Keratinocyte (primary cell): ENCODE measurements around the gene IL4R. TPM values are rescaled to one million over a fixed set of nuclear protein-coding genes. Genes with fewer than 3 reads are reported as not detected.
A peak's percentile ranks its signal among the peaks of the same experiment; 100 is the strongest.

Experiments used
- DNase-seq: peaks from one replicate; pipeline ENCODE4 v3.0.0-alpha.2; 2011; ENCODE audit warnings: low read depth, missing footprints, low spot score
- FAIRE-seq: peaks from 2 replicates; lab custom pipeline; 2011; peaks lifted over from hg19 to GRCh38; lab: Jason Lieb, UNC
- H2AFZ ChIP-seq: 2 replicates; pipeline ENCODE4 v1.6.0; 2012; ENCODE audit warnings: low read length, control low read depth, inconsistent platforms; ENCODE audit not compliant: control insufficient read depth
- H3K27ac ChIP-seq: 2 replicates; pipeline ENCODE4 v1.5.1; 2011; ENCODE audit warnings: low read length; ENCODE audit not compliant: control insufficient read depth, insufficient read depth
- H3K27me3 ChIP-seq: 3 replicates; pipeline ENCODE4 v1.6.0; 2011; ENCODE audit warnings: low read length; ENCODE audit not compliant: control insufficient read depth, insufficient read depth; ENCODE audit errors: extremely low read depth
- H3K36me3 ChIP-seq, 2 experiments: 2 replicates in 1 of 2; 3 replicates in 1 of 2; pipeline ENCODE4 v1.5.1; 2011; ENCODE audit warnings: low read length in 2 of 2, mild to moderate bottlenecking in 1 of 2; ENCODE audit not compliant: control insufficient read depth in 2 of 2, insufficient read depth in 2 of 2; ENCODE audit errors: extremely low read depth in 1 of 2
- H3K4me1 ChIP-seq: 3 replicates; pipeline ENCODE4 v1.5.1; 2011; ENCODE audit warnings: low read length; ENCODE audit not compliant: control insufficient read depth, insufficient read depth; ENCODE audit errors: extremely low read depth
- H3K4me2 ChIP-seq: 3 replicates; pipeline ENCODE4 v1.6.0; 2011; ENCODE audit warnings: low read depth, low read length; ENCODE audit not compliant: control insufficient read depth, insufficient read depth; ENCODE audit errors: extremely low read depth
- H3K4me3 ChIP-seq, 3 experiments: fragments of 200-600 bp in 1 of 3; sonication (generic) in 1 of 3; 2 replicates in 2 of 3; 3 replicates in 1 of 3; pipeline ENCODE4 v1.5.1; 2011 to 2016; ENCODE audit warnings: low read length in 3 of 3, mild to moderate bottlenecking in 3 of 3, control low read depth in 2 of 3, inconsistent platforms in 1 of 3, low read depth in 1 of 3, mixed read lengths in 1 of 3, mixed run types in 1 of 3, moderate library complexity in 1 of 3; ENCODE audit not compliant: control insufficient read depth in 2 of 3, insufficient read depth in 2 of 3; ENCODE audit errors: extremely low read depth in 1 of 3
- H3K79me2 ChIP-seq: 2 replicates; pipeline ENCODE4 v1.6.0; 2012; ENCODE audit warnings: low read length; ENCODE audit not compliant: control insufficient read depth, insufficient read depth
- H3K9ac ChIP-seq: 3 replicates; pipeline ENCODE4 v1.6.0; 2011; ENCODE audit warnings: low read length; ENCODE audit not compliant: control insufficient read depth, insufficient read depth; ENCODE audit errors: extremely low read depth
- H3K9me1 ChIP-seq: 3 replicates; pipeline ENCODE4 v1.6.0; 2011; ENCODE audit warnings: low read length; ENCODE audit not compliant: control insufficient read depth, insufficient read depth; ENCODE audit errors: extremely low read depth
- H3K9me3 ChIP-seq: 2 replicates; pipeline ENCODE4 v1.5.1; 2012; ENCODE audit warnings: low read depth, low read length; ENCODE audit not compliant: control insufficient read depth
- H4K20me1 ChIP-seq: 3 replicates; pipeline ENCODE4 v1.6.0; 2011; ENCODE audit warnings: low read length; ENCODE audit not compliant: control insufficient read depth, insufficient read depth; ENCODE audit errors: extremely low read depth
- EZH2 ChIP-seq: IDR thresholded peaks from one replicate; pipeline ENCODE4 v1.6.1; 2012; ENCODE audit warnings: inconsistent platforms, mild to moderate bottlenecking, low read length, moderate library complexity
- dilution Hi-C: fragments of 300-500 bp; cut with MboI; formaldehyde crosslinking; loops from one replicate; pipeline ENCODE4 v1.7.0; 2020; ENCODE audit warnings: low sequenced_read_pairs; ENCODE audit not compliant: extremely low pct_ligation_motif_present
- polyA plus RNA-seq, 5 experiments: library from polyadenylated mRNA; depleted of rRNA in 3 of 5; stranded (reverse) in 3 of 5; stranded (forward) in 1 of 5; unstranded in 1 of 5; fragments of >200 nt; gene quantifications; 1 replicate in 1 of 5; 2 replicates in 3 of 5; 3 replicates in 1 of 5; pipeline versions ENCODE4 v1.2.1 to v1.2.3, GENCODE V29; 2011 to 2012; ENCODE audit warnings: missing spikeins in 2 of 5, low read depth in 1 of 5, low replicate concordance in 1 of 5
- TF ChIP-seq, protein P1 (sequence below), 3 experiments: IDR thresholded peaks in 1 of 3; conservative IDR thresholded peaks in 1 of 3; optimal IDR thresholded peaks in 1 of 3; 2 replicates in 2 of 3; 3 replicates in 1 of 3; pipeline versions ENCODE3 to v1.5.1; 2011; ENCODE audit warnings: low read length in 3 of 3, mild to moderate bottlenecking in 3 of 3, moderate library complexity in 2 of 3, control low read depth in 1 of 3, inconsistent platforms in 1 of 3; ENCODE audit not compliant: insufficient read depth in 2 of 3; ENCODE audit errors: extremely low read depth in 1 of 3

IL4R gene
- polyA plus RNA-seq, 1 donor (not counting 4 experiments of a cell fraction or from before 2014, with no cell fraction given), result 60.5 TPM

DNA sequence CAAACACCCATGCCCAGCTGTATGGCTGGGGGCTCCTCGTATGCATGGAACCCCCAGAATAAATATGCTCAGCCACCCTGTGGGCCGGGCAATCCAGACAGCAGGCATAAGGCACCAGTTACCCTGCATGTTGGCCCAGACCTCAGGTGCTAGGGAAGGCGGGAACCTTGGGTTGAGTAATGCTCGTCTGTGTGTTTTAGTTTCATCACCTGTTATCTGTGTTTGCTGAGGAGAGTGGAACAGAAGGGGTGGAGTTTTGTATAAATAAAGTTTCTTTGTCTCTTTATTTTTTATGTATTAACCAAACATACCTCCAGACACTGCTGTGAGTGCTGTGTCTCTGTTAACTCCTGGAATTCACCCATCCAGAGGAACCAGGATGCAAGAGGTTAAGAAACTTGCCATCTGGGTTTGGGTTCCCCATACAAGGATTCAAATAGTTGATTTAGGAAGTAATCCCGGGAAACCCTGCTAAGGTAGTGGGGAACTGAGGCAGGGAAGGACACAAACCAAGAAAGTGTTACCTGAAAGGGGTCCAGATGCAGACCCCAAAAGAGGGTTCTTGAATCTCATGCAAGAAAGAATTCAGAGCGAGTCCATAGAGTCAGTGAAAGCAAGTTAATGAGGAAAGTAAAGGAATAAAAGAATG, 50.8 kb downstream of the IL4R start:
- peaks cover 3% of the 10 kb centered on the region for H4K20me1 ChIP-seq
- dilution Hi-C loops, result no loop called here
- H3K4me1 ChIP-seq, result peaks cover 45% of the 10 kb centered on the region
- H3K4me2 ChIP-seq, result peak overlapping the region; percentile 44
- H3K9ac ChIP-seq, result no peak overlapping the region
- H3K27ac ChIP-seq, result peak overlapping the region; percentile 89
- no peaks in the 10 kb centered on the region for H3K27me3 ChIP-seq
- H3K4me3 ChIP-seq, result no peak overlapping the region
- H3K9me3 ChIP-seq, result peaks cover 4% of the 10 kb centered on the region
- peaks cover 4% of the 10 kb centered on the region for H3K79me2 ChIP-seq
- H3K9me1 ChIP-seq, result peaks cover 2% of the 10 kb centered on the region
- peaks cover 20 to 34% of the 10 kb centered on the region in 2 experiments for H3K36me3 ChIP-seq
- no peak overlapping the region for H2AFZ ChIP-seq
- FAIRE-seq (peak; percentile 5), DNase-seq (no peak)
- no peak for TF ChIP-seq EZH2
- TF ChIP-seq, protein P1, sequence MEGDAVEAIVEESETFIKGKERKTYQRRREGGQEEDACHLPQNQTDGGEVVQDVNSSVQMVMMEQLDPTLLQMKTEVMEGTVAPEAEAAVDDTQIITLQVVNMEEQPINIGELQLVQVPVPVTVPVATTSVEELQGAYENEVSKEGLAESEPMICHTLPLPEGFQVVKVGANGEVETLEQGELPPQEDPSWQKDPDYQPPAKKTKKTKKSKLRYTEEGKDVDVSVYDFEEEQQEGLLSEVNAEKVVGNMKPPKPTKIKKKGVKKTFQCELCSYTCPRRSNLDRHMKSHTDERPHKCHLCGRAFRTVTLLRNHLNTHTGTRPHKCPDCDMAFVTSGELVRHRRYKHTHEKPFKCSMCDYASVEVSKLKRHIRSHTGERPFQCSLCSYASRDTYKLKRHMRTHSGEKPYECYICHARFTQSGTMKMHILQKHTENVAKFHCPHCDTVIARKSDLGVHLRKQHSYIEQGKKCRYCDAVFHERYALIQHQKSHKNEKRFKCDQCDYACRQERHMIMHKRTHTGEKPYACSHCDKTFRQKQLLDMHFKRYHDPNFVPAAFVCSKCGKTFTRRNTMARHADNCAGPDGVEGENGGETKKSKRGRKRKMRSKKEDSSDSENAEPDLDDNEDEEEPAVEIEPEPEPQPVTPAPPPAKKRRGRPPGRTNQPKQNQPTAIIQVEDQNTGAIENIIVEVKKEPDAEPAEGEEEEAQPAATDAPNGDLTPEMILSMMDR (optimal IDR thresholded peaks at IDR 0.05 in 1 of 3, IDR thresholded peaks at IDR 0.05 in 1 of 3, conservative IDR thresholded peaks at IDR 0.05 in 1 of 3; ENCODE audit: extremely low read depth in 1 of 3, insufficient read depth in 2 of 3, low read length in 3 of 3), result no peak

DNA sequence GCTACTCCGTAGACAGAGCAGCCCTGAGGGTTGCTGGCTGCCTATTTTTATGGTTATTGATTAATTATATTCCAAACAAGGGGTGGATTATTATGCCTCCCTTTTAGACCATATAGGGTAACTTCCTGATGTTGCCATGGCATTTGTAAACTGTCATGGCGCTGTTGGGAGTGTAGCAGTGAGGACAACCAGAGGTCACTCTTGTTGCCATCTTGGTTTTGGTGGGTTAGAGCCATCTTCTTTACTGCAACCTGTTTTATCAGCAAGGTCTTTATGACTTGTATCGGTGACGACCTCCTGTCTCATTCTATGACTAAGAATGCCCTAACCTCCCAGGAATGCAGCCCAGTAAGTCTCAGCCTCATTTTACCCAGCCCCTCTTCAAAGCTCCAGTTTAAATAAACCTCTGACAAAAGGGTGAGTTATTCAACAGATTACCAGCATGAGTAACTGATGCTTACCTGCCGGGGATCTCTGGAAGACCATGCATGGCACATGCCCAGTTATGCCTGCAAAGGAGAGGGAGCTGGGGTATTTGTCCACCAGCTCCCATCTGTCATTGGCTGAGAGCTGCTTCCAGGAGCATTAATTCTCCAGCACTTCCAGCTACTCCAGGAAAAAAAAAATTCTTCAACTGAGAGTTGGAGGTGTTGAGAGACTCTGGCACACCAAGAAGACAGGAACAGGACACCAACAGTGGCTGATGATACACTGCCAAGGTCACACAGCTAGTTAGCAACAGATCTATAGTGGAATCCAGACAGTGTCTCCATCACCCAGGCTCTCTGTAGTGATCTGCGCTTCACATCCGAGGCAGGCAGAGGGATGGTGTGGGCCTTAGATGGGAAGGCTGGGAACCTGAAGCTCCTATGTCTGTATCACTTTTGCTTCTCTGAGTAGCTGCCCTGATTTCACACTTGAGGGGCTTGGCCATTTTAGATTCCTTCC, 51.6 kb downstream of the IL4R start:
- Histone ChIP-seq H3K4me3 (no peak overlapping the region), H3K79me2 (peaks cover 4% of the 10 kb centered on the region), H3K27ac (peak overlapping the region; percentile 89), H3K9me1 (peaks cover 2% of the 10 kb centered on the region), H3K9me3 (peaks cover 4% of the 10 kb centered on the region), H3K4me2 (peak overlapping the region; percentile 44), H2AFZ (no peak overlapping the region), H3K36me3 (peaks cover 20 to 33% of the 10 kb centered on the region in 2 experiments), H3K27me3 (no peaks in the 10 kb centered on the region), H3K9ac (no peak overlapping the region), H4K20me1 (peaks cover 3% of the 10 kb centered on the region), H3K4me1 (peaks cover 43% of the 10 kb centered on the region)
- FAIRE-seq (peak; percentile 88), DNase-seq (peak; percentile 83)
- TF ChIP-seq EZH2, result no peak
- TF ChIP-seq, protein P1 (optimal IDR thresholded peaks at IDR 0.05 in 1 of 3, IDR thresholded peaks at IDR 0.05 in 1 of 3, conservative IDR thresholded peaks at IDR 0.05 in 1 of 3; ENCODE audit: extremely low read depth in 1 of 3, insufficient read depth in 2 of 3, low read length in 3 of 3), result no peak
- dilution Hi-C loops, result no loop called here
